ENCODE results near the gene CCDC13. TPM values are rescaled to one million over a fixed set of nuclear protein-coding genes. Genes with fewer than 3 reads are reported as not detected.
"Not testable (repeated sequence)": the region's sequence is repeated elsewhere in the genome, so short reads cannot be mapped to it uniquely, and the experiment has no call there.

Gene CCDC13
- 0.35 TPM for total RNA-seq
- polyA plus RNA-seq (ENCODE audit: insufficient read depth in 1 of 8, insufficient read length in 8 of 8, low replicate concordance in 1 of 8): under 1 TPM in 7 of 8 donors, not detected in 1; 0.16 to 0.55 (median 0.37) TPM
- long read RNA-seq, donor 1: 0 reads
- long read RNA-seq, donor 2: 0 reads
- long read RNA-seq, donor 3: 0 reads
- long read RNA-seq, donor 4: 0 reads
- long read RNA-seq, donor 5: 0 reads
- long read RNA-seq, donor 6: 0 reads
- long read RNA-seq, donor 7, partial matches to known transcripts: 0 of 1 reads
- long read RNA-seq, donor 7, other reads (novel, unspliced or antisense): 0 of 1 reads
- long read RNA-seq, donor 8: 0 reads
- long read RNA-seq, donor 9: 0 reads
- long read RNA-seq, donor 10: 0 reads
- long read RNA-seq, donor 11: 0 reads

DNA sequence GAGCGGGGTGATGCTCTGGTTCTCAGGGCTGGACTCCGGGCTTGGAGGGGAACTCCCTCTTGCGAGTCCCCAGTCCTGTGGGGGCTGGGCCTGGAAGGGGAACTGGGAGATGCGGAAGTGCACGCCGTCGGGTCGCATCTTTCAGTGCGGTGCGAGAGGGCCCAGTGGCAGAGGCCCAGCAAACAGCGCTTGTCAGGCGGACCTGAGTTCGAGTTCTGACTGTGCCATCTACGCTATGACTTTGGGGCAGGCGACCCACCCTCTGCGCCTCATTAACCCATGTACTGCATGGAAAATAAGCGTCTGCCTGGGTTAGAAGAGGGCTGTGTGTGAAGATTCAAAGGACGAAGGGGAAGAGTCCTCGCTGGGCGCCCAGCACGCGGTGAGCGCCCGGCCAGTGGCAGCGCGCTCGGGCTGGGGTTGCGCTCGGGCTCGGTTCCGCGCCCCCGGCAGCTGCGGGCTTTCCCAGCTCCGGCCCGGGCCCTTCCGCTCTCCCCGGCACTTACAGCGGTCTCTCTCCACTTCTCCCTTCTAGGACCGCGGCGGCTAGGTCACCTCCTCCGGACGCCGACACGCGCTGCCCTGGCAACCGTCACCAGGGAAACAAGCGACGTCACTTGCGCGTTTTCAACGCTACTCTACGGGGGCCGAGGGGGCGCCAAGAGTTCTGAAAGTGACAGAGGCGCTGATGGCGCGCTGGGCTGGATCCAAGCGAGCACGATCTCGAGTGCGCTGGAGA is at the start of gene CCDC13:
Gene CCDC13, minus strand, starts transcription at position 584 of the 739 bp plus-strand sequence. CDS start 14,908 bp downstream, outside the sequence.
- H3K27me3 ChIP-seq (ENCODE audit: control insufficient read depth, insufficient read depth, low read length): peaks cover 3% of the 10 kb centered on the region
- no peaks in the 10 kb centered on the region for H3K36me3 ChIP-seq (ENCODE audit: control insufficient read depth, insufficient read depth, low read length)
- H3K4me1 ChIP-seq (ENCODE audit: control insufficient read depth, insufficient read depth, low read length): peaks cover 5% of the 10 kb centered on the region
- H3K27ac ChIP-seq (ENCODE audit: low read length): peak within 1 kb of the TSS; percentile 42
- 1% methylated on average over 57 of the region's 63 CpGs for WGBS (ENCODE audit: insufficient coverage)
- H3K4me3 ChIP-seq (ENCODE audit: low read length): peak within 1 kb of the TSS; percentile 50
- no peaks in the 10 kb centered on the region for H3K9me3 ChIP-seq (replicated peaks; ENCODE audit: control insufficient read depth, low read depth, low read length)
- DNase-seq: peak; percentile 97

GRCh38 chr3:42822828-42823227 is 49.8 kb upstream of the CCDC13 start:
- no peaks in the 10 kb centered on the region for H3K4me1 ChIP-seq (ENCODE audit: control insufficient read depth, insufficient read depth, low read length)
- no peaks in the 10 kb centered on the region for H3K9me3 ChIP-seq (replicated peaks; ENCODE audit: control insufficient read depth, low read depth, low read length)
- WGBS (ENCODE audit: insufficient coverage): 93% methylated on average over 2 of the region's 3 CpGs
- H3K27ac ChIP-seq (ENCODE audit: low read length): no peak overlapping the region
- no peaks in the 10 kb centered on the region for H3K36me3 ChIP-seq (ENCODE audit: control insufficient read depth, insufficient read depth, low read length)
- H3K27me3 ChIP-seq (ENCODE audit: control insufficient read depth, insufficient read depth, low read length): no peaks in the 10 kb centered on the region
- DNase-seq: no peak
- H3K4me3 ChIP-seq (ENCODE audit: low read length): no peak overlapping the region

GRCh38 chr3:42820746-42821051 is 47.6 kb upstream of the CCDC13 start:
- no peaks in the 10 kb centered on the region for H3K27me3 ChIP-seq (ENCODE audit: control insufficient read depth, insufficient read depth, low read length)
- H3K4me3 ChIP-seq (ENCODE audit: low read length): no peak overlapping the region
- 83% methylated on average over 6 of the region's 6 CpGs for WGBS (ENCODE audit: insufficient coverage)
- no peaks in the 10 kb centered on the region for H3K9me3 ChIP-seq (replicated peaks; ENCODE audit: control insufficient read depth, low read depth, low read length)
- no peaks in the 10 kb centered on the region for H3K4me1 ChIP-seq (ENCODE audit: control insufficient read depth, insufficient read depth, low read length)
- DNase-seq: no peak
- no peaks in the 10 kb centered on the region for H3K36me3 ChIP-seq (ENCODE audit: control insufficient read depth, insufficient read depth, low read length)
- no peak overlapping the region for H3K27ac ChIP-seq (ENCODE audit: low read length)

- H3K9me3 ChIP-seq (replicated peaks; ENCODE audit: control insufficient read depth, low read depth, low read length): no peaks in the 10 kb centered on the region
Observed at GRCh38 chr3:42819351-42819965, 46.4 kb upstream of the CCDC13 start.

GRCh38 chr3:42815826-42816225 is 42.8 kb upstream of the CCDC13 start:
- Histone ChIP-seq H3K27me3 (ENCODE audit: control insufficient read depth, insufficient read depth, low read length) (no peaks in the 10 kb centered on the region), H3K4me1 (ENCODE audit: control insufficient read depth, insufficient read depth, low read length) (no peaks in the 10 kb centered on the region), H3K27ac (ENCODE audit: low read length) (no peak overlapping the region), H3K9me3 (replicated peaks; ENCODE audit: control insufficient read depth, low read depth, low read length) (no peaks in the 10 kb centered on the region), H3K36me3 (ENCODE audit: control insufficient read depth, insufficient read depth, low read length) (no peaks in the 10 kb centered on the region), H3K4me3 (ENCODE audit: low read length) (no peak overlapping the region)
- WGBS (ENCODE audit: insufficient coverage): no CpG with 5 or more reads among the region's 2 CpGs
- no peak for DNase-seq

More at GRCh38 chr3:42819351-42819965, 46.4 kb upstream of the CCDC13 start:
- H3K36me3 ChIP-seq (ENCODE audit: control insufficient read depth, insufficient read depth, low read length): no peaks in the 10 kb centered on the region
- WGBS (ENCODE audit: insufficient coverage): 14% methylated on average over 1 of the region's 2 CpGs
- no peak overlapping the region for H3K4me3 ChIP-seq (ENCODE audit: low read length)
- no peak overlapping the region for H3K27ac ChIP-seq (ENCODE audit: low read length)
- DNase-seq: no peak
- H3K27me3 ChIP-seq (ENCODE audit: control insufficient read depth, insufficient read depth, low read length): no peaks in the 10 kb centered on the region
- H3K4me1 ChIP-seq (ENCODE audit: control insufficient read depth, insufficient read depth, low read length): no peaks in the 10 kb centered on the region

- Histone ChIP-seq H3K4me1 (ENCODE audit: control insufficient read depth, insufficient read depth, low read length) (no peaks in the 10 kb centered on the region), H3K27me3 (ENCODE audit: control insufficient read depth, insufficient read depth, low read length) (no peaks in the 10 kb centered on the region), H3K36me3 (ENCODE audit: control insufficient read depth, insufficient read depth, low read length) (no peaks in the 10 kb centered on the region), H3K27ac (ENCODE audit: low read length) (no peak overlapping the region), H3K9me3 (replicated peaks; ENCODE audit: control insufficient read depth, low read depth, low read length) (no peaks in the 10 kb centered on the region), H3K4me3 (ENCODE audit: low read length) (no peak overlapping the region)
- 100% methylated on average over 1 of the region's 2 CpGs for WGBS (ENCODE audit: insufficient coverage)
- no peak for DNase-seq
Observed at GRCh38 chr3:42814914-42815507, 42.0 kb upstream of the CCDC13 start.

DNA sequence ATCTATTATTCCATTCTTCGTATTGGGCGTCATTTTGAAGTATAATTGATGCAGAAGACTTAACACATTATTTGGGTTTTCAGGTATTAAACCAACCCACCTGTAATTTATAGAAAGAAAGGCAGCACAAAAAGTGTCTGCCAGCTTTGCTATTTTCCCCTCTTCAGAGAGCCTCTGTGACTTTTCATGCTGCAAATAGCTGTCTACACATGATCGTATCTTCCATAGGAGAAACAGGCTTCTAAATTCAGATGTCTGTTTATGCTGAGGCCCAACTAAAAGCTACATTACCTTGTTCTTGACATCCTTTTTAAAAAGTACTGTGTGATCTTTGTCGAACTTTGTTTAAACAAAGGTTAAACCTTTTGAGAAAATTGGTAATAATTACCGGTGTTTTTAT is 41.2 kb upstream of the CCDC13 start:
- Histone ChIP-seq H3K27me3 (ENCODE audit: control insufficient read depth, insufficient read depth, low read length) (no peaks in the 10 kb centered on the region), H3K4me3 (ENCODE audit: low read length) (no peak overlapping the region), H3K9me3 (replicated peaks; ENCODE audit: control insufficient read depth, low read depth, low read length) (no peaks in the 10 kb centered on the region), H3K27ac (ENCODE audit: low read length) (no peak overlapping the region), H3K36me3 (ENCODE audit: control insufficient read depth, insufficient read depth, low read length) (no peaks in the 10 kb centered on the region), H3K4me1 (ENCODE audit: control insufficient read depth, insufficient read depth, low read length) (no peaks in the 10 kb centered on the region)
- no peak for DNase-seq
- no CpG with 5 or more reads among the region's 5 CpGs for WGBS (ENCODE audit: insufficient coverage)

DNA sequence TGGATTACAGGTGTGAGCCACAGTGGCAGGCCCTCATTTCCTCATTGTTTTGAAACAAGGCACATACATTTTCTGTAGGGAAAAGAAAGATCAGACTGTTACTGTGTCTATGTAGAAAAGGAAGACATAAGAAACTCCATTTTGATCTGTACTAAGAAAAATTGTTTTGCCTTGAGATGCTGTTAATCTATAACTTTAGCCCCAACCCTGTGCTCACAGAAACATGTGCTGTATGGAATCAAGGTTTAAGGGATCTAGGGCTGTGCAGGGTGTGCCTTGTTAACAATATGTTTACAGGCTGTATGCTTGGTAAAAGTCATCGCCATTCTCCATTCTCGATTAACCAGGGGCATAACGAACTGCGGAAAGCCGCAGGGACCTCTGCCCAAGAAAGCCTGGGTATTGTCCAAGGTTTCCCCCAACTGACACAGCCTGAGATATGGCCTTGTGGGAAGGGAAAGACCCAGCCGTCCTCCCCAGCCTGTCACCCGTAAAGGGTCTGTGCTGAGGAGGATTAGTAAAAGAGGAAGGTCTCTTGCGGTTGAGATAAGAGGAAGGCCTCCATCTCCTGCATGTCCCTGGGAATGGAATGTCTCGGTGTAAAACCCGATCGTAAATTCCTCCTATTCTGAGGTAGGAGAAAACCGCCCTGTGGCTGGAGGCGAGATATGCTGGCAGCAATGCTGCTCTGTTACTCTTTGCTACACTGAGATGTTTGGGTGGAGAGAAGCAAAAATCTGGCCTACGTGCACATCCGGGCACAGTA is 38.2 kb upstream of the CCDC13 start:
- WGBS (ENCODE audit: insufficient coverage): 33% methylated on average over 6 of the region's 15 CpGs
- DNase-seq; H3K27ac ChIP-seq (ENCODE audit: low read length); H3K9me3 ChIP-seq (replicated peaks; ENCODE audit: control insufficient read depth, low read depth, low read length); H3K4me1 ChIP-seq (ENCODE audit: control insufficient read depth, insufficient read depth, low read length); H3K27me3 ChIP-seq (ENCODE audit: control insufficient read depth, insufficient read depth, low read length); H3K4me3 ChIP-seq (ENCODE audit: low read length); H3K36me3 ChIP-seq (ENCODE audit: control insufficient read depth, insufficient read depth, low read length): not testable (repeated sequence)

- H3K27ac ChIP-seq (ENCODE audit: low read length); H3K4me1 ChIP-seq (ENCODE audit: control insufficient read depth, insufficient read depth, low read length); DNase-seq; H3K36me3 ChIP-seq (ENCODE audit: control insufficient read depth, insufficient read depth, low read length); H3K27me3 ChIP-seq (ENCODE audit: control insufficient read depth, insufficient read depth, low read length); H3K9me3 ChIP-seq (replicated peaks; ENCODE audit: control insufficient read depth, low read depth, low read length); H3K4me3 ChIP-seq (ENCODE audit: low read length): not testable (repeated sequence)
- 71% methylated on average over 4 of the region's 10 CpGs for WGBS (ENCODE audit: insufficient coverage)
Observed at GRCh38 chr3:42810706-42811105, 37.7 kb upstream of the CCDC13 start.
